GM21825 (cell line): ENCODE data around the gene KCNK10.

ENCODE experiments used
- ATAC-seq: cut with Tn5 transposase; IDR thresholded peaks from one replicate; pipeline ENCODE4 v1.9.1; 2021; ENCODE audit warnings: mild to moderate bottlenecking, moderate library complexity; ENCODE audit not compliant: unreplicated experiment

Gene KCNK10

DNA sequence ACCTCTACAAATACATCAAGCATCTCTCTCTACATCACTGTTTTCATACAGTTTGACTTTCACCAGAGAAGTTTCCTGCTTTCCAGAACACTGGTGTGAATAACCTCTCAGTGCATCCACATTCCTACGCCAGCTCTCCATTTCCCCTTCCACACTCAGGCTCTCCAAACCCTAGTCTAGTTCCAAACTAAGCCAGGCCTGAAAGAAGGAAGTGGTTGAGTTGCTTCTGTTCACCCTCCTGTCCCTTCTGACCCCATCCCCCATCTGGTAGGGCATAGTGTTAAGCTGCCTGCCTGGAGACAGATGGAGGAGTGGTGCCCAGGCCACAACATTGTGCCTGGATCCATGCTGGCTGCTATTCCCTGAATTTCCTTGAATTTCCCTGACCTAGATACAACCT, 185.7 kb downstream of the KCNK10 start:
- ATAC-seq = no peak
